ENCODE data around the gene RAPGEF4. TPM values are rescaled to one million over a fixed set of nuclear protein-coding genes. Genes with fewer than 3 reads are reported as not detected.

RAPGEF4 gene
- total RNA-seq, 2 experiments from 2014 or later, result 0.21 TPM; not detected in 1

DNA sequence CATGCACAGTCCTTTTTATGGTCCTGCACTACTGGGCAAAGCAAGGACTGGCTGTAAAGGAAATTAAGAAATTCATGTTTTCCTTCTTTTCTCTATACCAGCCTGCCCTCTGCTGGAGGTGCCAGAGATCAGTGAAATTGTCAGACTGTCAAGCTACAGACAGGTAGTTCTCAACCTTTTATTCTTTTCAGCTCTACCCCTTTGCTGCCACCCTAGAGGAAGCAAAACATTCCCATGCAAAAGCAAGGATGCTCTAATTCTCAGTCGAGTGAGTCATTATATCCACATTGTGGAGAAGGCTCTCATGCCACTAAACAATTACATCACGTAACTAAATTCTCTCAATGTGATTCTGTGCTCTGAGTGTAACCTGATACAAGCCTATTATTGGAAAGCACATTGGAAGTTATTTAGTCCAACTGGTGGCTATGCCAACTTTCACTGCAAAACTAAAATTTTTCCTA lies 25.0 kb upstream of the RAPGEF4 start:
- DNase-seq, result no peak
- Mint-ChIP-seq H3K4me1 (no peaks in the 10 kb centered on the region), H3K4me3 (no peak overlapping the region), H3K27ac (no peak overlapping the region), H3K36me3 (no peaks in the 10 kb centered on the region), H3K9me3 (ENCODE audit: low read depth) (no peaks in the 10 kb centered on the region), H3K27me3 (peaks cover 44% of the 10 kb centered on the region)
- CTCF ChIA-PET, result interaction anchor here (1.0 to 2.4 kb wide), 9 partner anchors 12 to 244 kb away, joined by 3 to 7 read pairs (median 4); no protein-coding TSS in a partner anchor
- no peak for ATAC-seq

DNA sequence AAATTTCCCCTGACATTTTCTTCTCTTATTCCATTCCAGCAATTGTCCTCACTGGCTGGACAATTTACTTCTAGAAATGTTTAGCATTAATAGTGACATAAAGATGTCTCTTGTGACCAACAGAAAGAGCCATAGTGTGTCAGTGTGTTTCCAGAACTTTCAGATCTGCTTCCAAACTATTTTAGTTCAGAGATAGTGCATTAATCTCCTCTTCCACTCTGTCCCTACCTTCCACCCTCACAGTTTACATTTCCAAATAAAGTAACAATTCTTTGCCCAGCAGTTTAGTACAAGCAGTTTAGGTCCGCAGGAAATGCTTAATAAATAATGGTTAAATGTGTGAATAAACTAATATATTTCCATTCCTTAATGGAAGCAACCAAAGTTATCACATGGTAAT lies 24.5 kb upstream of the RAPGEF4 start:
- Mint-ChIP-seq H3K4me1 (no peaks in the 10 kb centered on the region), H3K9me3 (ENCODE audit: low read depth) (no peaks in the 10 kb centered on the region), H3K27ac (no peak overlapping the region), H3K36me3 (no peaks in the 10 kb centered on the region), H3K4me3 (no peak overlapping the region), H3K27me3 (peaks cover 41% of the 10 kb centered on the region)
- ATAC-seq, result no peak
- no peak for DNase-seq
- CTCF ChIA-PET, result interaction anchor here (1.0 to 2.4 kb wide), 8 partner anchors 11 to 245 kb away, joined by 3 to 7 read pairs (median 4); no protein-coding TSS in a partner anchor

DNA sequence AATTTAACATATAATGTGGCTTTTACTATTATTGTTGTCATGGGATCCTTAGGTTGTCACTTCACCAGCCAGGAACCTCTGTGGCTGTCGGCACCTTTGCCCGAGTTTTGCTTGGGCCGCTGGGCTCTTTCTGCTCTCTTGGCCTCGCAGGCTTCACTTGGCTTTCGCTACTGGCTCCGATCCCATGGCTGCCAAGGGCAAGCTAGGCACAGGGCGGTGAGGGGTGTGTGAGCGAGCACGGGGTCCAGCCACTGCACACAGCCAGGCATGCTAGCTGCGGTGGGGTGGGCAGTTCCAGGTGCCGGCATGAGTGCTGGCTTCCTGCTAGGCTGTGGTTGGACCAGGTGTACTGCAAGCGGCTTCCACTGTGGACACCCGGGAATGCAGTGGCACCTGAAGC lies 23.4 kb upstream of the RAPGEF4 start:
- Mint-ChIP-seq H3K4me1 (no peaks in the 10 kb centered on the region), H3K36me3 (no peaks in the 10 kb centered on the region), H3K4me3 (no peak overlapping the region), H3K9me3 (ENCODE audit: low read depth) (no peaks in the 10 kb centered on the region), H3K27me3 (peaks cover 32% of the 10 kb centered on the region), H3K27ac (no peak overlapping the region)
- CTCF ChIA-PET, result no interaction called here
- ATAC-seq, result no peak
- DNase-seq, result no peak

DNA sequence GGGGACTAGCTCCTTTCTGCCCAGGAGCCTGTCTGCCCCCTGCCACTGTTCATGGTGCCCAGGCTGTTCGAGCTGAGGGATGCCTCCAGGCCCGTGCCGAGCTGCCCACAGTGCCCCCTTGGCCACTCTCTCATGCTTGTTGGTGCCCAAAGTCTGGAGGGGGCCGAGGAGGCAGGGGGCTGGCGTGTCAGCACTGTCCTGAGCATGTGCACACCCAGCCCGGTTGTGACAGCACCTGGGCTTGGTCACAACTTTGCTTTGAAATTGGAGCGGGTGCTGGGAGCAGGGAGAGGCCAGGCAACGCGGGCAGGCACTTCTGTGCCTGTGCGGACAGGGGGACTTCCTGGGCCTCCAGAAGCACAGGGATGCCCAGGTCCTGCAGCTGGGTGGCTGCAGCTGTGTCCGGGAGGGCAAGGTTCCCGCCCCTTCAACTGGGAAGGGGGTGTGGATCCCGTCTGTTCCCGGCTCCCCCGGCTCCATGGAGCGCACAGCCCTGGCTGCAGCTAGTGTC lies 22.2 kb upstream of the RAPGEF4 start:
- no peak for ATAC-seq
- H3K27me3 Mint-ChIP-seq, result peaks cover 28% of the 10 kb centered on the region
- no peaks in the 10 kb centered on the region for H3K4me1 Mint-ChIP-seq
- CTCF ChIA-PET, result interaction anchor here (0.7 kb wide), 1 partner anchor 11 kb away, joined by 3 read pairs; no protein-coding TSS in a partner anchor
- no peaks in the 10 kb centered on the region for H3K36me3 Mint-ChIP-seq
- DNase-seq, result no peak
- no peaks in the 10 kb centered on the region for H3K9me3 Mint-ChIP-seq (ENCODE audit: low read depth)
- no peak overlapping the region for H3K4me3 Mint-ChIP-seq
- no peak overlapping the region for H3K27ac Mint-ChIP-seq

DNA sequence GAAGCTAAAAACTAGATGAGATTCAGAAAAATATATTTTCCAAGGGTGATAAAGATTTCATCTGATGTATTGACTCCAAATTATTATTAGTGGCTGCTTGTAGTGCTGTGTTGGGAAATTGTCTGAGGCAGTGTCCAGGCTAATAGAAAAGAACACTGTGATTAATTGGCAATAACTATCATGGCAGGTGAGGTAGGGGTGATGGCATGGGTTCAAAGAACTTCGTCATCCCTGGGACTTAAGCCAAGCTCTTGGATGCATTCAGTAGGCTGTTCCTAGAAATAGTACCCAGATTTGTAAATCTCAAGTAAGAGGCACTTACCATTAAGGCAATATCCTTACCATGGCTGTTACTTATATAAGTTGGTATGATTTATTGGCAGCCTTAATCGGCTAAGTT lies 13.2 kb upstream of the RAPGEF4 start:
- no peak for ATAC-seq
- CTCF ChIA-PET, result interaction anchor here (1.2 kb wide), 1 partner anchor 12 kb away, joined by 5 read pairs; no protein-coding TSS in a partner anchor
- H3K36me3 Mint-ChIP-seq, result no peaks in the 10 kb centered on the region
- no peaks in the 10 kb centered on the region for H3K4me1 Mint-ChIP-seq
- no peak overlapping the region for H3K27ac Mint-ChIP-seq
- no peak for DNase-seq
- peaks cover 32% of the 10 kb centered on the region for H3K27me3 Mint-ChIP-seq
- H3K9me3 Mint-ChIP-seq (ENCODE audit: low read depth), result peaks cover 3% of the 10 kb centered on the region
- H3K4me3 Mint-ChIP-seq, result no peak overlapping the region

DNA sequence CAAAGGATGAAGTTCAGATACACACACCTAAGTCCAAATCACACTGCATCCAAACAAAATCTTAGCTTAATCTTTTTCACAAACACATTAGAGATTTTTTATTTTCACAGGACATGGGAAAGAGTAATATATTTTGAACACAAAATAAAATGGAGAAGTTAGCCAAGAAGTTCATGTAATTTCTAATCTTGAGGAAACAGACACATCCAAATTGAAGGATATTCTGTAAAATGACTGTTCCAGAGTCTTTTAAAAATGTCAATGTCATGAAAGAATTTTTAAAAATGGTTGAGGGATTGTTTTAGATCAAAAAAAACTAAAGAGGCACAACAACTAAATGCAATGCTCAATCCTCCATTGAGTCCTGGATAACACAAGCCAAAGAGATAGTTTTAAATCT lies 12.4 kb upstream of the RAPGEF4 start:
- ATAC-seq (no peak), DNase-seq (no peak)
- peaks cover 3% of the 10 kb centered on the region for H3K9me3 Mint-ChIP-seq (ENCODE audit: low read depth)
- H3K27ac Mint-ChIP-seq, result no peak overlapping the region
- H3K4me1 Mint-ChIP-seq, result no peaks in the 10 kb centered on the region
- H3K4me3 Mint-ChIP-seq, result no peak overlapping the region
- H3K27me3 Mint-ChIP-seq, result peaks cover 29% of the 10 kb centered on the region
- H3K36me3 Mint-ChIP-seq, result no peaks in the 10 kb centered on the region
- CTCF ChIA-PET, result no interaction called here

DNA sequence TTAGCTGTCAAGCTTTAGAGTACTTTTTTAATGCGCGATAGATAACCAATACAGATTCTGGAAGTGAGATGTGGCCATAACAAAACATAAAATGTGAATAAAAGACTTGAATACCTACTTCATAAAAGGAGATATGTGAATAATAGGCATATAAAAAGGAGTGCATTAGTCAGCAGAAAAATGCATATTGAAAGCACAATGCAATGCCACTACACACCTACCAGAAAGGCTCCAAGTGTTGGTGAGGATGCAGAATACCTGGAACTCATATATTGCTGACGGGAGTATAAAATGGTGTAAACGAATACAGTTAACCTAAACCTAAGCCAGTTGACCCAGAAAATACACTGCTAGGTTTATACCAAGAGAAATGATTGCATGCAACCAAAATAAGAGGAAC lies 10.9 kb upstream of the RAPGEF4 start:
- Mint-ChIP-seq H3K36me3 (no peaks in the 10 kb centered on the region), H3K4me1 (no peaks in the 10 kb centered on the region), H3K27ac (no peak overlapping the region), H3K9me3 (ENCODE audit: low read depth) (peaks cover 3% of the 10 kb centered on the region), H3K4me3 (no peak overlapping the region), H3K27me3 (peaks cover 20% of the 10 kb centered on the region)
- DNase-seq, result no peak
- CTCF ChIA-PET, result no interaction called here
- no peak for ATAC-seq

DNA sequence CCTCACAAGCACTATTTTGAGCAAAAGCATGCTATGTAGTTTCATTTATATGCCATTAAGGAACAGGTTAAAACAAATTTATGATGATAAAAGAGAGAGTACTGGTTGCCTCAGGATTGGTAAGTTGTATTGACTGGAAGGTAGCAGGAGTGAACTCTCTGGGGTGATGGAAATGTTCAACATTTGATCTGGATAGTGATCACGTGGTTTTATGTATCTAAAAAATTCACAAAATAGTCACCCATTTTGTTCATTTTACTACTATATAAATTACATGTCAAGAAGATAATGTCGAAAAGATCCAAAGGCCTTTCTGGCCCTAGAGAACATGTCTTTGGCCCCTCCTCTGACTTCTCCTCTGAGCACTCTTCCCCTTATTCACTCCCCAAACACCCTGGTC lies 10.4 kb upstream of the RAPGEF4 start:
- H3K27ac Mint-ChIP-seq, result no peak overlapping the region

DNA sequence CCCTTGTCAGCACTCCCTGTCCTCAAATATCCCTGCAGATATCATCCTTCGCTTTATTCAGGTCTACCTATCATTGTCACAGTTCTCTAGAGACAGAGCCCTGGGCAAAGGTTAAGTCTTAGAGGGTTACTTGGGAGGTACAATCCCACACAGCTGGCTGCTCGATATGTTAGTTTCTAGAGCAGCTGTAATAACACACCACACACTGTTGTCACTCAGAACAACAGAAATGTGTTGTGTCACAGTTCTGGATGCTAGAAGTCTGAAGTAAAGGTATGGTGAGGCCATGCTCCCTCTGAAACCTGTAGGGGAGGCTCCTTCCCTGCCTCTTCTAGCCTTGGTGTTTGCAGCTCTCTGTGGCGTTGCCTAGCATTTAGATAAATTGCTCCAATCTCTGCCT lies 9.9 kb upstream of the RAPGEF4 start:
- Mint-ChIP-seq H3K27me3 (peaks cover 18% of the 10 kb centered on the region), H3K4me3 (no peak overlapping the region), H3K4me1 (no peaks in the 10 kb centered on the region), H3K9me3 (ENCODE audit: low read depth) (no peaks in the 10 kb centered on the region), H3K27ac (no peak overlapping the region), H3K36me3 (no peaks in the 10 kb centered on the region)
- no peak for ATAC-seq
- CTCF ChIA-PET, result no interaction called here
- no peak for DNase-seq

More for the DNA sequence above, 10.4 kb upstream of the RAPGEF4 start:
- no peak for DNase-seq
- H3K27me3 Mint-ChIP-seq, result peaks cover 19% of the 10 kb centered on the region
- ATAC-seq, result no peak
- H3K9me3 Mint-ChIP-seq (ENCODE audit: low read depth), result peaks cover 3% of the 10 kb centered on the region
- no peaks in the 10 kb centered on the region for H3K4me1 Mint-ChIP-seq
- no peaks in the 10 kb centered on the region for H3K36me3 Mint-ChIP-seq
- no peak overlapping the region for H3K4me3 Mint-ChIP-seq
- CTCF ChIA-PET, result no interaction called here

DNA sequence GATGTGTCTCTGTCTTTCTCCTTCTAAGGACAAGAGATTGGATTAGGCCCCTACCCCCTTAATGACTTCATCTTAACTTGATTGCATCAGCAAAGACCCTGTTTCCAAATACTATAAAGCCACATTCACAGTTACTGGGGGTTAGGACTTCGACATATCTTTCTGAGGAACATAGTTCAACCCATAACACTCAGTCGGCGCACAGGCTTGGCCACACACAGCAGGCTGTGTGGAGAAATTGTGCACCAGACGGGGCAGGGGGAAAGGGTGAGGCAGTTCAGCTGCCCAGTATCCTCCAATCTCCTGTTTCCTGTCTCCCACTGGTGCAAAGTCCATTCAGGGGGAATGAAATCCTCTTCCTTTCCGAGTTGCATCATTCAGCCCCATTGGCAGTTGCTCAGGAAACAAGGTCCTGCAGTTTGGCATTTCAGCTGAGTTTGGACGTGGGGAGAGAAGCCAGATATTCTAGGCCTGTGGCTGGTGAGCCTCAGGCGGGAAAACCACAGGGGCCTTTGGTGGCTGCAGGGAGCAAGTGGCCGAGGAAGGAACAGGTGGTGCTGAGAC lies 9.4 kb upstream of the RAPGEF4 start:
- no peaks in the 10 kb centered on the region for H3K36me3 Mint-ChIP-seq
- ATAC-seq (no peak), DNase-seq (no peak)
- H3K4me3 Mint-ChIP-seq, result no peak overlapping the region
- CTCF ChIA-PET, result no interaction called here
- peaks cover 19% of the 10 kb centered on the region for H3K27me3 Mint-ChIP-seq
- H3K27ac Mint-ChIP-seq, result no peak overlapping the region
- no peaks in the 10 kb centered on the region for H3K9me3 Mint-ChIP-seq (ENCODE audit: low read depth)
- H3K4me1 Mint-ChIP-seq, result no peaks in the 10 kb centered on the region

DNA sequence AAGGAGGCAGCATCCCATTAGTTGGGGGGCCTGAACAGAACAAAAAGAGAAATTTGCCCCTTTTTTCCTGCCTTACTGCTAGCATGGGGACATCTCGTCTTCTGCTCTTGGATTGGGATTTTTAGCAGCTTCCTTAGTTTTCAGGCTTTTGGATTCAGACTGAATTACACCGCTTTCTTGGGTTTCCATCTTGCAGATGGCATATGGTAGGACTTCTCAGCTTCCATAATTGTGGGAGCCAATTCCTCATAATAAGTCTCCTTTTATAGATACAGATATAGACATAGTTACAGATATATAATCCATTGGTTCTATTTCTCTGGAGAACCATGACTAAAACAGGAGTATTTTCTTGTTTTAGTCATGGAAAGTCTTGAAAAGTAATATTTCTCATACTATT lies 5.2 kb upstream of the RAPGEF4 start:
- Mint-ChIP-seq H3K27ac (no peak overlapping the region), H3K27me3 (peaks cover 42% of the 10 kb centered on the region), H3K4me1 (no peaks in the 10 kb centered on the region), H3K4me3 (no peak overlapping the region), H3K9me3 (ENCODE audit: low read depth) (no peaks in the 10 kb centered on the region), H3K36me3 (no peaks in the 10 kb centered on the region)
- ATAC-seq, result no peak
- CTCF ChIA-PET, result interaction anchor here (1.2 kb wide), 1 partner anchor 202 kb away, joined by 3 read pairs; no protein-coding TSS in a partner anchor
- no peak for DNase-seq

DNA sequence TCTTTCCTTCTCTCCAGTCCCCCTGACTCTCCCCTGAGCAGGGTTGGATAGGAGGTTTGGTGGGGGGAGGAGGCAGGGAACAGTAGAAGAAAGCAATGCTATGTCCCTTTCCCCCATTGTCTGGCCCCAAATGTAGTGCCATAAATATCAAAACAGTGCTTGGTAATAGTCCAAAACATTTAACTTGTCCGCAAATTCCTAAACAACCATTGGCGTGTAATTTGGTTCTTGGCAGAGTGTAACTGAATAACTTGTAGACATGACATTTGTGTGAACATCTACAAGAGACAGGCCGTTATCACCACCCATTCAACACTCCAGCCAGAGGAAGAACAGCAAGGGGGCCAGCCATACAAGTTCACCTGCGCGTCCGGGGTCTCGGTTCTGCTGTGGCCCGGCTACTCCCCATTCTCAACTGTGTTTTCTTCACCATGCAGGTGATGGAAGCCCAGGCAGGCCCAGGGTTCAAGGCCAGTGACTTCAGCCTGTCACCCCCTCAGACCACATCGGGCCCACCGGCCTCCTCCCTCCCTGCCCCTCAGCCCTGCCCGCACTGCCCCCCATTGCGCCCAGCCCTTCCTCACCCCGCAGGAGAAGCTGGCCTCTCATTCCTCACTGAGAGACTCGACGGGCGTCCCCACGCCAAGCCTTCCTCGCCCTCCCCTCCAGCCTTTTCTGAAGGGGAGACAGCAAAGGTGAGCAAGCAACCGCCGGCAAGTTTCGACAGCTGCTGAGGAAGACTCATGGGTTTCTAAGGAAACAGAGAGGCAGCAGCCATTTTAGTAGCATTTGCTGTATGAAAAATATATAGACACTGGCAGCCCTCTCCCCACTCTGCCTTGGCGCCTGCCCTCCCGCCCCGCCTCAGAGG lies 699 bp upstream of the RAPGEF4 start:
- Mint-ChIP-seq H3K27ac (no peak overlapping the region), H3K9me3 (ENCODE audit: low read depth) (no peaks in the 10 kb centered on the region), H3K4me1 (no peaks in the 10 kb centered on the region), H3K36me3 (peaks cover 1% of the 10 kb centered on the region), H3K27me3 (peaks cover 71% of the 10 kb centered on the region), H3K4me3 (no peak overlapping the region)
- CTCF ChIA-PET, result no interaction called here
- DNase-seq (no peak), ATAC-seq (no peak)

DNA sequence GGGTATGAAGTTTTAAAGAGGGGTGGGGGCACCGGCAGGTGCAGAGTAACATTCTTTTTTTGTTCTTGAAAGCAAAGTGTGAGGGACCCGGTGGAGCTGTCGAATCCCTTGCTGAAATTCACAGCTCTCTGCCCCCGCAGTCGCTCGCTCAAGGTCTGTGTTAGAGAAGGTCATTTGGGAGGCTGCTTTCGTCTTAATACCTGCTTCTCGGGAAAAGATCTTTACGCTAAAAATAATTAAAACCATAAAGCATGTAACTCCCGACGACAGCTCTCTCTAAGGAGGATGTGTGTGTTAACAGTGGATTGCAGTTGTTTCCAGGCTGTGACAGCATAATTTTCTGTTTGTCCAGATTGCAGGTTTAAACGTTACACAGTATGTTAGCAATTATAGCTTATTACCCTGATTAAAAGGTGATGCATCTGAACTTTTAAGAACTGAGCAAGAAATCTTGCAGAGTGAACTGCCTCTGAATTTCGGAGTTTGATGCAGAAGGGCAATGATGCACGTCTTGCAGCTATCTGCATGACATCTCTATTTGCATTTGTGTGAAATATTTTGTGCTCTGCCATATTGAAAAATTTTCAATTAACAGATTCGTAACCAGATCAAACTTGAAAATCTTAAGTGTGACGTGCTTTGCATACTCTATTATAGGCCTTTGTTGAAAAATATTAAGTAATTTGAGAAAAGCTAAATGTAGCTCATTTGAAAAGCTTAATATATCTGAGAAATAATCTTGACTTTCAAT lies 954 bp downstream of the RAPGEF4 start:
- CTCF ChIA-PET, result no interaction called here

More for the DNA sequence above, 954 bp downstream of the RAPGEF4 start:
- peaks cover 72% of the 10 kb centered on the region for H3K27me3 Mint-ChIP-seq
- no peak overlapping the region for H3K27ac Mint-ChIP-seq
- no peaks in the 10 kb centered on the region for H3K4me1 Mint-ChIP-seq
- DNase-seq, result no peak
- peak overlapping the region; percentile 20 for H3K4me3 Mint-ChIP-seq
- H3K9me3 Mint-ChIP-seq (ENCODE audit: low read depth), result no peaks in the 10 kb centered on the region
- no peak for ATAC-seq
- peaks cover 1% of the 10 kb centered on the region for H3K36me3 Mint-ChIP-seq
